Measurements from ENCODE around the gene CFAP44. TPM values are rescaled to one million over a fixed set of nuclear protein-coding genes. Genes with fewer than 3 reads are reported as not detected.

CFAP44 gene
- total RNA-seq (3.3 and 4.7 TPM in 2 replicates), polyA plus RNA-seq (1.3 and 1.5 TPM in 2 replicates), polyA minus RNA-seq (5.2 and 6.6 TPM in 2 replicates), Bru-seq, nascent RNA (percentile 47 among the genes with signal in this experiment), BruChase-seq, experiment 1, labeled RNA remaining after a 6-hour chase (percentile 45 among the genes with signal in this experiment), BruChase-seq, experiment 2, labeled RNA remaining after a 2-hour chase (percentile 37 among the genes with signal in this experiment)
- 0.23 and 0.39 TPM in 2 replicates for polyA plus RNA-seq (2011; cell fraction: cytosol; rRNA removed)
- 18.8 and 30.7 TPM in 2 replicates for polyA plus RNA-seq (2011; cell fraction: nucleus; rRNA removed)
- polyA plus RNA-seq (2012): 1.2 and 1.7 TPM in 2 replicates
- polyA minus RNA-seq (2011; cell fraction: cytosol; rRNA and poly(A)+ RNA removed): 3.5 TPM
- 17.2 and 20.6 TPM in 2 replicates for polyA minus RNA-seq (2011; cell fraction: nucleus; rRNA and poly(A)+ RNA removed)
- long read RNA-seq, partial matches to known transcripts: 0 of 1 reads
- long read RNA-seq, other reads (novel, unspliced or antisense): 1 of 1 reads

DNA sequence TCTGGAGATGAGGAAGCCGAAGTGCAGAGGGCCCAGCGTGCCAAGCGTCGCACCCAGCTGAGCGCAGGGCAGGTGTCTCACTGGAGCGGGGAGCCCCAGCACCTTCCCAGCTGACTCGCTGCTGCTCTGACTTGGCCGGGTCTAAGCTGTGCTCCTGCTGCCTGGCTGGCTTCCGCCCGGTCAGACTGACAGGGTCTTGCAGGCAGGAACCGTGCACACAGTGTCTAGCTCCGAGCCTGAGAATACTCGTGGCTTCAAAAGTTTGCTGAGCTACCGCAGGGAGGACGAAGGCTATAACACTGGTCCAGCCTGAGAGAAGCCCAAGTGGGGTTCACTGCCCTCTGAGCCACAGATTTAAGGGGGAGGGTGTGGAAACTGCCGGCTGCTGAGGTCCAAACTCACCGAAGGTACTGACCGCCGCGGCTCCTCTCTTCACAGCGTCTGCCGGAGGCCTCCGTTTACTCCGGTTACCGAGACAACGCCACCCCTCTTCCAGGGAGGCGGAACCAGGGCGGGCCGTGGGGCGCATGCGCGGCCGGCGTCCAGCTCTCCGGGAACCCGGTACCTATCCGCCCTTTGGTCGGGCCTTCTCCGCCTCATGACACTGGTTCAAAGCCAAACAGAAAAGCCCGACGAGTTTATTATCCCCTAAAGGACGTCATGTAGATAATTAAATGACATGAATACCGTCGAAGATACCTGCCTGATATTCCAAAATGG, at the start of gene CFAP44:
Gene CFAP44 (minus strand): TSS at position 443 of the 720 bp plus-strand sequence. CDS start 7,829 bp downstream, outside the sequence.
- H3K27ac ChIP-seq (ENCODE audit: insufficient read depth, low read depth, low read length): no peak within 1 kb of the TSS
- BruUV-seq (replicated peaks): no TSS peak
- DNase-seq (ENCODE audit: low read depth, low spot score) (peak; percentile 61), FAIRE-seq (peak; percentile 83)
- H3K9me3 ChIP-seq (replicated peaks; ENCODE audit: control insufficient read depth, insufficient read depth, low read length): no peaks in the 10 kb centered on the region
- no peaks in the 10 kb centered on the region for H3K9me1 ChIP-seq (replicated peaks; ENCODE audit: control insufficient read depth, extremely low read depth, insufficient read depth, low read length)
- H3K4me3 ChIP-seq (replicated peaks in 1 of 3; ENCODE audit: insufficient read depth in 1 of 3, low read depth in 1 of 3, low read length in 3 of 3): peak within 1 kb of the TSS; percentile 20 to 57 (median 27)
- no peaks in the 10 kb centered on the region for H3K27me3 ChIP-seq (ENCODE audit: control insufficient read depth in 2 of 2, insufficient read depth in 2 of 2, low read length in 2 of 2)
- CTCF ChIA-PET: interaction anchor here (0.7 to 1.4 kb wide), 4 partner anchors 13 to 137 kb away, joined by 3 to 4 read pairs (median 3); no protein-coding TSS in a partner anchor
- intact Hi-C loops (cut with micrococcal nuclease) (loop anchor here (1.0 kb wide), 1 partner anchor 13 kb away; no protein-coding TSS in a partner anchor), dilution Hi-C loops (cut with MboI; ENCODE audit: extremely low pct_ligation_motif_present, low sequenced_read_pairs) (no loop called here)
- H3K4me1 ChIP-seq (ENCODE audit: control insufficient read depth, extremely low read depth, insufficient read depth, low read length): peaks cover 7% of the 10 kb centered on the region
- POLR2A ChIA-PET: no interaction called here
- no peak for TF ChIP-seq EZH2 (IDR thresholded peaks at IDR 0.05; ENCODE audit: borderline replicate concordance, low read depth, low read length, severe bottlenecking)
- TF ChIP-seq CTCF (IDR thresholded peaks at IDR 0.05; ENCODE audit: extremely low read depth in 1 of 2, insufficient read depth in 1 of 2, low read depth in 1 of 2, low read length in 2 of 2): no peak
- TF ChIP-seq GATA2 (IDR thresholded peaks at IDR 0.05; ENCODE audit: insufficient read depth, insufficient read length, low read depth, low read length): no peak
- no peak for TF ChIP-seq FOS (IDR thresholded peaks at IDR 0.05; ENCODE audit: borderline replicate concordance, insufficient read depth, low read length)
- TF ChIP-seq MAX (IDR thresholded peaks at IDR 0.05; ENCODE audit: insufficient read depth, insufficient read length): no peak
- TF ChIP-seq POLR2AphosphoS5 (IDR thresholded peaks at IDR 0.05; ENCODE audit: insufficient read depth, low read depth, low read length): no peak
- no peak for TF ChIP-seq JUN (IDR thresholded peaks at IDR 0.05; ENCODE audit: borderline replicate concordance, insufficient read depth, insufficient read length, low read depth)
- no peaks in the 10 kb centered on the region for H3K79me2 ChIP-seq (ENCODE audit: control insufficient read depth, insufficient read depth, low read length)
- H2AFZ ChIP-seq (ENCODE audit: low read depth, low read length): peak within 1 kb of the TSS; percentile 79
- H3K36me3 ChIP-seq (ENCODE audit: control insufficient read depth in 2 of 2, extremely low read depth in 1 of 2, insufficient read depth in 2 of 2, low read length in 2 of 2): no peaks in the 10 kb centered on the region
- peak within 1 kb of the TSS; percentile 38 for H3K4me2 ChIP-seq (ENCODE audit: insufficient read depth, low read length)
- H3K9ac ChIP-seq (replicated peaks; ENCODE audit: extremely low read depth, insufficient read depth, low read length): peak within 1 kb of the TSS; percentile 25
- H4K20me1 ChIP-seq (replicated peaks; ENCODE audit: control insufficient read depth, extremely low read depth, insufficient read depth, low read length): no peaks in the 10 kb centered on the region
